ENCODE results near the gene STPG4. TPM values are rescaled to one million over a fixed set of nuclear protein-coding genes. Genes with fewer than 3 reads are reported as not detected.

STPG4 gene
- total and polyA plus RNA-seq, 7 donors = 0.03 TPM; not detected in 6

- DNase-seq (peak; percentile 58 to 83), ATAC-seq (peak in 3 of 4 donors; percentile 36 to 53 (median 38))
- H3K27ac ChIP-seq = peak overlapping the region; percentile 82
- intact Hi-C loops (cut with DNase I) = no loop called here
- no peak overlapping the region for H3K4me3 ChIP-seq
- H3K4me1 ChIP-seq = peaks cover 67% of the 10 kb centered on the region
- 28 to 37% (median 34%) methylated on average over 6 of the region's 6 CpGs for WGBS, 3 donors
- no peaks in the 10 kb centered on the region for H3K36me3 ChIP-seq (ENCODE audit: insufficient read depth in 1 of 2, low read depth in 1 of 2)
- no peaks in the 10 kb centered on the region for H3K9me3 ChIP-seq
- no peaks in the 10 kb centered on the region for H3K27me3 ChIP-seq (ENCODE audit: insufficient read depth in 3 of 3, low read length in 2 of 3)
- no peak for TF ChIP-seq CTCF (IDR thresholded peaks at IDR 0.05)
Measured at GRCh38 chr2:47069628-47070154, 85.4 kb downstream of the STPG4 start.

GRCh38 chr2:47068981-47069627, 86.0 kb downstream of the STPG4 start:
- Histone ChIP-seq H3K4me3 (no peak overlapping the region), H3K36me3 (ENCODE audit: insufficient read depth in 1 of 2, low read depth in 1 of 2) (no peaks in the 10 kb centered on the region), H3K9me3 (no peaks in the 10 kb centered on the region), H3K27me3 (ENCODE audit: insufficient read depth in 3 of 3, low read length in 2 of 3) (no peaks in the 10 kb centered on the region), H3K4me1 (peaks cover 71% of the 10 kb centered on the region), H3K27ac (peak overlapping the region; percentile 82)
- peak in 1 of 2 donors; percentile 58 for DNase-seq
- WGBS, 3 donors = 41 to 64% (median 47%) methylated on average over 6 of the region's 6 CpGs
- intact Hi-C loops (cut with DNase I) = no loop called here
- no peak for TF ChIP-seq CTCF (IDR thresholded peaks at IDR 0.05)
- ATAC-seq = no peak

GRCh38 chr2:47067788-47068407, 87.2 kb downstream of the STPG4 start:
- 54 to 77% (median 58%) methylated on average over 14 of the region's 14 CpGs for WGBS, 3 donors
- peak in 1 of 2 donors; percentile 56 for DNase-seq
- no peaks in the 10 kb centered on the region for H3K9me3 ChIP-seq
- intact Hi-C loops (cut with DNase I) = no loop called here
- no peak overlapping the region for H3K4me3 ChIP-seq
- TF ChIP-seq CTCF (IDR thresholded peaks at IDR 0.05) = no peak
- ATAC-seq = no peak
- peaks cover 75% of the 10 kb centered on the region for H3K4me1 ChIP-seq
- no peaks in the 10 kb centered on the region for H3K36me3 ChIP-seq (ENCODE audit: insufficient read depth in 1 of 2, low read depth in 1 of 2)
- peak overlapping the region; percentile 82 for H3K27ac ChIP-seq
- no peaks in the 10 kb centered on the region for H3K27me3 ChIP-seq (ENCODE audit: insufficient read depth in 3 of 3, low read length in 2 of 3)

GRCh38 chr2:47065771-47066380, 89.2 kb downstream of the STPG4 start:
- H3K27ac ChIP-seq = no peak overlapping the region
- no peak overlapping the region for H3K4me3 ChIP-seq
- ATAC-seq = peak in 1 of 4 donors; percentile 32
- peaks cover 83% of the 10 kb centered on the region for H3K4me1 ChIP-seq
- no peaks in the 10 kb centered on the region for H3K9me3 ChIP-seq
- no peak for TF ChIP-seq CTCF (IDR thresholded peaks at IDR 0.05)
- H3K27me3 ChIP-seq (ENCODE audit: insufficient read depth in 3 of 3, low read length in 2 of 3) = no peaks in the 10 kb centered on the region
- DNase-seq = no peak
- intact Hi-C loops (cut with DNase I) = no loop called here
- H3K36me3 ChIP-seq (ENCODE audit: insufficient read depth in 1 of 2, low read depth in 1 of 2) = no peaks in the 10 kb centered on the region
- WGBS, 3 donors = 65 to 84% (median 76%) methylated on average over 4 of the region's 4 CpGs

Measured in psoas muscle (tissue), 8 donors.